GM23338 (cell line): ENCODE measurements around the gene FAM50A. TPM values are rescaled to one million over a fixed set of nuclear protein-coding genes. Genes with fewer than 3 reads are reported as not detected.

Source experiments
- ATAC-seq: fragments of 200-7000 bp; cut with Tn5 transposase; 3 replicates; pipeline ENCODE4 v1.9.1; 2020
- DNase-seq: peaks from one replicate; pipeline ENCODE4 v3.0.0-alpha.2; 2015; ENCODE audit warnings: low spot score
- H2AFZ ChIP-seq: fragments of 200-600 bp; sonication (generic); 2 replicates; pipeline ENCODE4 v1.8.0; 2016; ENCODE audit warnings: antibody characterized with exemption, mild to moderate bottlenecking, moderate library complexity
- H3F3A ChIP-seq: fragments of 200-600 bp; sonication (generic); replicated peaks from 2 replicates; pipeline ENCODE4 v1.8.0; 2017; ENCODE audit warnings: antibody characterized with exemption, mixed run types, low read depth
- H3K27ac ChIP-seq: fragments of 200-600 bp; sonication (generic); 2 replicates; pipeline ENCODE4 v1.6.1; 2016; ENCODE audit warnings: low read depth
- H3K27me3 ChIP-seq: fragments of 200-600 bp; sonication (generic); 2 replicates; pipeline ENCODE4 v1.8.0; 2016; ENCODE audit warnings: mild to moderate bottlenecking, mixed run types, moderate library complexity; ENCODE audit not compliant: insufficient read depth
- H3K36me3 ChIP-seq: fragments of 200-600 bp; sonication (generic); 2 replicates; pipeline ENCODE4 v1.8.0; 2016; ENCODE audit warnings: mild to moderate bottlenecking; ENCODE audit not compliant: insufficient read depth
- H3K4me1 ChIP-seq: fragments of 200-600 bp; sonication (generic); 2 replicates; pipeline ENCODE4 v1.8.0; 2016; ENCODE audit warnings: mild to moderate bottlenecking, moderate library complexity; ENCODE audit not compliant: insufficient read depth
- H3K4me2 ChIP-seq: fragments of 200-600 bp; sonication (generic); 2 replicates; pipeline ENCODE4 v1.7.1; 2017; ENCODE audit warnings: mixed run types
- H3K4me3 ChIP-seq: fragments of 200-600 bp; sonication (generic); 2 replicates; pipeline ENCODE4 v1.6.1; 2016; ENCODE audit warnings: mixed run types
- H3K79me2 ChIP-seq: fragments of 200-600 bp; sonication (generic); replicated peaks from 2 replicates; pipeline ENCODE4 v1.8.0; 2017; ENCODE audit warnings: mild to moderate bottlenecking; ENCODE audit not compliant: insufficient read depth
- H3K9me2 ChIP-seq: fragments of 200-600 bp; sonication (generic); 2 replicates; pipeline ENCODE4 v1.8.0; 2017; ENCODE audit not compliant: insufficient read depth
- H4K20me1 ChIP-seq: fragments of 200-600 bp; sonication (generic); replicated peaks from 2 replicates; pipeline ENCODE4 v1.8.0; 2017; ENCODE audit warnings: mild to moderate bottlenecking; ENCODE audit not compliant: insufficient read depth
- H3K27ac Mint-ChIP-seq: 2 replicates; pipeline ENCODE4 v1.8.0; 2020; ENCODE audit warnings: inconsistent platforms, mild to moderate bottlenecking, moderate library complexity, mixed read lengths
- H3K27me3 Mint-ChIP-seq: 3 replicates; pipeline ENCODE4 v1.8.0; 2022; ENCODE audit warnings: low read depth, mild to moderate bottlenecking, moderate library complexity, mixed read lengths, inconsistent platforms; ENCODE audit not compliant: insufficient read depth, poor library complexity
- H3K36me3 Mint-ChIP-seq: 3 replicates; pipeline ENCODE4 v1.8.0; 2021; ENCODE audit warnings: low read depth, mild to moderate bottlenecking, inconsistent platforms, moderate library complexity, mixed read lengths
- H3K4me1 Mint-ChIP-seq: 3 replicates; pipeline ENCODE4 v1.8.0; 2020; ENCODE audit warnings: mild to moderate bottlenecking, inconsistent platforms, mixed read lengths
- H3K4me3 Mint-ChIP-seq: 3 replicates; pipeline ENCODE4 v1.8.0; 2021; ENCODE audit warnings: moderate library complexity, mild to moderate bottlenecking, inconsistent platforms, mixed read lengths
- H3K9me3 Mint-ChIP-seq: 3 replicates; pipeline ENCODE4 v1.8.0; 2020; ENCODE audit warnings: moderate library complexity, mild to moderate bottlenecking, inconsistent platforms, mixed read lengths
- CTCF ChIP-seq, 2 experiments: fragments of 200-600 bp in 1 of 2; sonication (generic) in 1 of 2; conservative IDR thresholded peaks; 2 replicates each; pipeline versions ENCODE4 v1.5.1 to v1.6.1; 2016 to 2017; ENCODE audit warnings: antibody characterized with exemption in 2 of 2, low read depth in 2 of 2, mild to moderate bottlenecking in 2 of 2, moderate library complexity in 1 of 2
- STAT1 ChIP-seq: IDR thresholded peaks from one replicate; pipeline ENCODE4 v1.6.1; 2016; ENCODE audit warnings: antibody characterized with exemption; ENCODE audit not compliant: unreplicated experiment
- ZNF462 ChIP-seq: fragments of 250-450 bp; sonication (Bioruptor Pico); IDR thresholded peaks from 2 replicates; pipeline ENCODE4 v1.5.0; 2020; ENCODE audit warnings: mild to moderate bottlenecking, moderate library complexity
- polyA plus RNA-seq: library from polyadenylated mRNA; unstranded; fragments of >200 nt; fragmentation: Nextera tagmentation; extraction: Ambion mirVana; gene quantifications from 2 replicates; pipeline ENCODE4 v1.2.1, GENCODE V29; 2016
- total RNA-seq: library from RNA; depleted of rRNA; stranded (reverse); fragments of >200 nt; shearing (Covaris generic); gene quantifications from 2 replicates; pipeline ENCODE4 v1.2.3, GENCODE V29; 2014

Gene FAM50A
- total and polyA plus RNA-seq, 2 experiments from 2014 or later: 23.9 to 77.6 TPM

GRCh38 chrX:154481195-154481594 is 37.3 kb downstream of the FAM50A start:
- Mint-ChIP-seq H3K9me3 (no peaks in the 10 kb centered on the region), H3K27me3 (peaks cover 6% of the 10 kb centered on the region), H3K4me1 (peaks cover 10% of the 10 kb centered on the region; the same call in 2 of the 3 replicates), H3K36me3 (peaks cover 5% of the 10 kb centered on the region; the same call in 1 of the 3 replicates), H3K27ac (no peak overlapping the region), H3K4me3 (no peak overlapping the region)
- no peaks in the 10 kb centered on the region for H3K79me2 ChIP-seq
- no peak overlapping the region for H3K27ac ChIP-seq
- H3K4me3 ChIP-seq: no peak overlapping the region
- no peaks in the 10 kb centered on the region for H3K27me3 ChIP-seq
- TF ChIP-seq CTCF (conservative IDR thresholded peaks at IDR 0.05; ENCODE audit: low read depth in 2 of 2): no peak
- no peak for TF ChIP-seq ZNF462 (CRISPR knock-in tag)
- TF ChIP-seq STAT1: no peak
- no peak overlapping the region for H3K4me2 ChIP-seq
- no peak for DNase-seq
- H3F3A ChIP-seq: no peaks in the 10 kb centered on the region
- ATAC-seq: no peak
- H3K4me1 ChIP-seq: no peaks in the 10 kb centered on the region
- no peaks in the 10 kb centered on the region; the same call in 1 of the 2 replicates for H4K20me1 ChIP-seq
- no peak overlapping the region for H2AFZ ChIP-seq
- no peaks in the 10 kb centered on the region for H3K9me2 ChIP-seq
- no peaks in the 10 kb centered on the region for H3K36me3 ChIP-seq
